Endothelial cell of umbilical vein (primary cell): Measurements from ENCODE around the gene RNLS. TPM values are rescaled to one million over a fixed set of nuclear protein-coding genes. Genes with fewer than 3 reads are reported as not detected.

Source experiments
- BruUV-seq: library from RNA; stranded (reverse); fragments of 400-500 nt; replicated peaks from 2 replicates; lab custom pipeline; 2021; lab: Mats Ljungman, UMichigan
- CTCF ChIA-PET: fragments of 300-600, 350-600 bp; sonication (Branson Sonifier 250); formaldehyde crosslinking; loops from one replicate; lab custom pipeline; 2021; ENCODE audit warnings: antibody characterized with exemption, inconsistent platforms; lab: Charles Lee
- POLR2A ChIA-PET: fragments of 300-600, 350-600 bp; sonication (Branson Sonifier 250); formaldehyde crosslinking; loops from one replicate; lab custom pipeline; 2021; ENCODE audit warnings: antibody characterized with exemption, inconsistent platforms; lab: Charles Lee
- DNase-seq: peaks from one replicate; pipeline ENCODE4 v3.0.0-alpha.2; 2011; ENCODE audit warnings: low read depth, low spot score
- FAIRE-seq: peaks from 2 replicates; lab custom pipeline; 2011; peaks lifted over from hg19 to GRCh38; lab: Jason Lieb, UNC
- H2AFZ ChIP-seq: 2 replicates; pipeline ENCODE4 v1.6.0; 2012; ENCODE audit warnings: low read depth, low read length, control low read depth, inconsistent platforms
- H3K27ac ChIP-seq: 2 replicates; pipeline ENCODE4 v1.5.1; 2011; ENCODE audit warnings: low read depth, mild to moderate bottlenecking, control low read depth, low read length, moderate library complexity; ENCODE audit not compliant: insufficient read depth
- H3K27me3 ChIP-seq, 2 experiments: 2 replicates each; pipeline versions ENCODE4 v1.6.0 to v1.6.1; 2011; ENCODE audit warnings: low read length in 2 of 2, mixed read lengths in 1 of 2; ENCODE audit not compliant: control insufficient read depth in 2 of 2, insufficient read depth in 2 of 2
- H3K36me3 ChIP-seq, 2 experiments: 2 replicates in 1 of 2; 3 replicates in 1 of 2; pipeline ENCODE4 v1.5.1; 2011; ENCODE audit warnings: low read length in 2 of 2, mild to moderate bottlenecking in 1 of 2, moderate library complexity in 1 of 2; ENCODE audit not compliant: control insufficient read depth in 2 of 2, insufficient read depth in 2 of 2; ENCODE audit errors: extremely low read depth in 1 of 2
- H3K4me1 ChIP-seq: 3 replicates; pipeline ENCODE4 v1.5.1; 2011; ENCODE audit warnings: mild to moderate bottlenecking, low read length; ENCODE audit not compliant: control insufficient read depth, insufficient read depth; ENCODE audit errors: extremely low read depth
- H3K4me2 ChIP-seq: 2 replicates; pipeline ENCODE4 v1.6.1; 2011; ENCODE audit warnings: low read length, control low read depth, mixed read lengths; ENCODE audit not compliant: insufficient read depth
- H3K4me3 ChIP-seq, 3 experiments: fragments of 200-600 bp in 1 of 3; sonication (generic), shearing (Covaris generic) in 1 of 3; replicated peaks in 1 of 3; 2 replicates each; pipeline ENCODE4 v1.5.1; 2011 to 2016; ENCODE audit warnings: control low read depth in 3 of 3, low read length in 3 of 3, mild to moderate bottlenecking in 2 of 3, inconsistent platforms in 1 of 3, low read depth in 1 of 3, moderate library complexity in 1 of 3; ENCODE audit not compliant: insufficient read depth in 1 of 3
- H3K79me2 ChIP-seq: 2 replicates; pipeline ENCODE4 v1.6.0; 2012; ENCODE audit warnings: low read length, inconsistent platforms; ENCODE audit not compliant: control insufficient read depth, insufficient read depth
- H3K9ac ChIP-seq: replicated peaks from 2 replicates; pipeline ENCODE3; 2011; ENCODE audit warnings: low read length, control low read depth; ENCODE audit not compliant: insufficient read depth; ENCODE audit errors: extremely low read depth
- H3K9me1 ChIP-seq: replicated peaks from 3 replicates; pipeline ENCODE4 v1.6.0; 2011; ENCODE audit warnings: mild to moderate bottlenecking, low read length; ENCODE audit not compliant: control insufficient read depth, insufficient read depth; ENCODE audit errors: extremely low read depth
- H3K9me3 ChIP-seq: replicated peaks from 2 replicates; pipeline ENCODE4 v1.5.1; 2012; ENCODE audit warnings: low read length, inconsistent platforms; ENCODE audit not compliant: control insufficient read depth, insufficient read depth
- H4K20me1 ChIP-seq: replicated peaks from 2 replicates; pipeline ENCODE3; 2011; ENCODE audit warnings: mild to moderate bottlenecking, low read length; ENCODE audit not compliant: control insufficient read depth, insufficient read depth; ENCODE audit errors: extremely low read depth
- EZH2 ChIP-seq: IDR thresholded peaks from 2 replicates; pipeline ENCODE4 v1.6.1; 2012; ENCODE audit warnings: borderline replicate concordance, low read depth, mild to moderate bottlenecking, moderate library complexity, low read length, inconsistent platforms; ENCODE audit not compliant: severe bottlenecking
- FOS ChIP-seq: IDR thresholded peaks from 2 replicates; pipeline ENCODE4 v1.6.1; 2011; ENCODE audit warnings: mild to moderate bottlenecking, low read length, moderate library complexity, borderline replicate concordance; ENCODE audit not compliant: insufficient read depth
- GATA2 ChIP-seq: IDR thresholded peaks from 2 replicates; pipeline ENCODE4 v1.7.0; 2011; ENCODE audit warnings: low read depth, mild to moderate bottlenecking, moderate library complexity, mixed read lengths, low read length; ENCODE audit not compliant: insufficient read length, insufficient read depth
- JUN ChIP-seq: IDR thresholded peaks from 2 replicates; pipeline ENCODE4 v1.6.1; 2011; ENCODE audit warnings: borderline replicate concordance, low read depth; ENCODE audit not compliant: insufficient read length, insufficient read depth
- MAX ChIP-seq: IDR thresholded peaks from 2 replicates; pipeline ENCODE4 v1.6.1; 2011; ENCODE audit not compliant: insufficient read depth, insufficient read length
- MYC ChIP-seq: IDR thresholded peaks from one replicate; pipeline ENCODE4 v1.6.1; 2011; ENCODE audit warnings: mild to moderate bottlenecking, low read depth, low read length
- POLR2A ChIP-seq: IDR thresholded peaks from 2 replicates; pipeline ENCODE4 v1.6.1; 2012; ENCODE audit warnings: low read depth, mild to moderate bottlenecking, control low read depth, low read length
- POLR2AphosphoS5 ChIP-seq: IDR thresholded peaks from 2 replicates; pipeline ENCODE4 v1.6.1; 2012; ENCODE audit warnings: low read depth, mild to moderate bottlenecking, control low read depth, low read length, moderate library complexity; ENCODE audit not compliant: insufficient read depth
- dilution Hi-C: fragments of 300-500 bp; cut with MboI; formaldehyde crosslinking; loops from one replicate; pipeline ENCODE4 v1.15.0; 2019; ENCODE audit warnings: low sequenced_read_pairs; ENCODE audit not compliant: extremely low pct_ligation_motif_present
- intact Hi-C: fragments of 100-400 bp; cut with micrococcal nuclease; formaldehyde crosslinking; loops from one replicate; pipeline ENCODE4 v1.10.0; 2022
- polyA plus RNA-seq, 4 experiments: library from polyadenylated mRNA; depleted of rRNA in 3 of 4; stranded (reverse) in 3 of 4; unstranded in 1 of 4; fragments of >200 nt; gene quantifications; 2 replicates each; pipeline versions ENCODE4 v1.2.1 to v1.2.3, GENCODE V29; 2011 to 2012; ENCODE audit warnings: missing spikeins in 1 of 4
- total RNA-seq: library from RNA; stranded (reverse); gene quantifications from 2 replicates; pipeline ENCODE4 v1.2.3, GENCODE V29; 2021
- TF ChIP-seq, protein P1 (sequence below), 2 donors: IDR thresholded peaks; 1 replicate in 1 of 2; 2 replicates in 1 of 2; pipeline ENCODE4 v1.5.1; 2011; ENCODE audit warnings: low read length in 2 of 2, mild to moderate bottlenecking in 2 of 2, moderate library complexity in 2 of 2, control low read depth in 1 of 2, inconsistent platforms in 1 of 2, low read depth in 1 of 2; ENCODE audit not compliant: insufficient read depth in 1 of 2; ENCODE audit errors: extremely low read depth in 1 of 2

Gene RNLS
- total and polyA plus RNA-seq, 2 donors (not counting 3 experiments of a cell fraction or from before 2014, with no cell fraction given) = 2.5 to 4.6 TPM

DNA sequence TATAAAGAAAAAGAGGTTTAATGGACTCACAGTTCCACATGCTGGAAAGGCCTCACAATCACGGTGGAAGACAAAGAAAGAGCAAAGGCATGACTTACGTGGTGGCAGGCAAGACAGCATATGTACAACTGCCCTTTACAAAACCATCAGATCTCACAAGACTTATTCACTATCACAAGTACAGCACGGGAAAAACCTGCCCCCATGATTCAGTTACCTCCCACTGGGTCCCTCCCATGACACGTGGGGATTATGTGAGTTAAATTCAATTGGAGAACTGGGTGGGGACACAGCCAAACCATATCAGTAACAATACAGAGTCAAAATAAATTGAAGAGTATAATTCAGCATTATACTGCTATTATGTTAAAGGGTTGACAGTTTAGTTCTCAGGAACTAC is 37.8 kb downstream of the RNLS start:
- CTCF ChIA-PET = interaction anchor here (1.0 kb wide), 1 partner anchor 9 kb away, joined by 3 read pairs; no protein-coding TSS in a partner anchor
- H3K9ac ChIP-seq = no peak overlapping the region
- peaks cover 9% of the 10 kb centered on the region for H3K4me1 ChIP-seq
- no peak for FAIRE-seq
- no peak overlapping the region for H3K27ac ChIP-seq
- no peaks in the 10 kb centered on the region for H3K9me1 ChIP-seq
- no peak overlapping the region for H3K4me3 ChIP-seq
- no peaks in the 10 kb centered on the region for H3K9me3 ChIP-seq
- intact Hi-C loops (no loop called here), dilution Hi-C loops (no loop called here)
- H3K27me3 ChIP-seq = no peaks in the 10 kb centered on the region
- no peaks in the 10 kb centered on the region for H3K36me3 ChIP-seq
- no peaks in the 10 kb centered on the region for H3K79me2 ChIP-seq
- H2AFZ ChIP-seq = no peak overlapping the region
- POLR2A ChIA-PET = no interaction called here
- no peak for DNase-seq
- BruUV-seq = no TSS peak
- no peak for TF ChIP-seq MAX
- no peak for TF ChIP-seq GATA2
- no peak for TF ChIP-seq POLR2AphosphoS5
- TF ChIP-seq POLR2A = no peak
- no peak for TF ChIP-seq MYC
- TF ChIP-seq, protein P1, sequence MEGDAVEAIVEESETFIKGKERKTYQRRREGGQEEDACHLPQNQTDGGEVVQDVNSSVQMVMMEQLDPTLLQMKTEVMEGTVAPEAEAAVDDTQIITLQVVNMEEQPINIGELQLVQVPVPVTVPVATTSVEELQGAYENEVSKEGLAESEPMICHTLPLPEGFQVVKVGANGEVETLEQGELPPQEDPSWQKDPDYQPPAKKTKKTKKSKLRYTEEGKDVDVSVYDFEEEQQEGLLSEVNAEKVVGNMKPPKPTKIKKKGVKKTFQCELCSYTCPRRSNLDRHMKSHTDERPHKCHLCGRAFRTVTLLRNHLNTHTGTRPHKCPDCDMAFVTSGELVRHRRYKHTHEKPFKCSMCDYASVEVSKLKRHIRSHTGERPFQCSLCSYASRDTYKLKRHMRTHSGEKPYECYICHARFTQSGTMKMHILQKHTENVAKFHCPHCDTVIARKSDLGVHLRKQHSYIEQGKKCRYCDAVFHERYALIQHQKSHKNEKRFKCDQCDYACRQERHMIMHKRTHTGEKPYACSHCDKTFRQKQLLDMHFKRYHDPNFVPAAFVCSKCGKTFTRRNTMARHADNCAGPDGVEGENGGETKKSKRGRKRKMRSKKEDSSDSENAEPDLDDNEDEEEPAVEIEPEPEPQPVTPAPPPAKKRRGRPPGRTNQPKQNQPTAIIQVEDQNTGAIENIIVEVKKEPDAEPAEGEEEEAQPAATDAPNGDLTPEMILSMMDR (IDR thresholded peaks at IDR 0.05; ENCODE audit: extremely low read depth in 1 of 2, insufficient read depth in 1 of 2, low read depth in 1 of 2, low read length in 2 of 2) = no peak
- no peak for TF ChIP-seq JUN
- no peak for TF ChIP-seq EZH2
- no peak for TF ChIP-seq FOS
- H3K4me2 ChIP-seq = no peak overlapping the region
- H4K20me1 ChIP-seq = no peaks in the 10 kb centered on the region
